Measurements from ENCODE around the gene ELP1.

The ELP1 gene

GRCh38 chr9:108836319-108836718 is 97.6 kb downstream of the ELP1 start:
- no peaks in the 10 kb centered on the region for H3K9me2 ChIP-seq (ENCODE audit: low read depth, low read length)
- no peaks in the 10 kb centered on the region for H3K4me1 ChIP-seq (ENCODE audit: insufficient read depth, low read length, severe bottlenecking)
- no peak overlapping the region for H2AFZ ChIP-seq (ENCODE audit: low read length)
- no peak overlapping the region for H3K4me2 ChIP-seq (ENCODE audit: low read length)
- H3K27ac ChIP-seq (ENCODE audit: low read depth, low read length, poor library complexity, severe bottlenecking) = no peak overlapping the region
- H3K27me3 ChIP-seq (ENCODE audit: insufficient read depth, low read length) = no peaks in the 10 kb centered on the region
- H3F3A ChIP-seq (ENCODE audit: insufficient read depth, low read length) = no peaks in the 10 kb centered on the region
- no peaks in the 10 kb centered on the region for H3K36me3 ChIP-seq (ENCODE audit: insufficient read depth, low read length)
- TF ChIP-seq CTCF (IDR thresholded peaks at IDR 0.05; ENCODE audit: low read length) = no peak
- no peak for TF ChIP-seq EZH2 (IDR thresholded peaks at IDR 0.05; ENCODE audit: borderline replicate concordance, low read length)
- no peaks in the 10 kb centered on the region for H4K20me1 ChIP-seq (ENCODE audit: insufficient read depth, low read length)
- no peak overlapping the region for H3K4me3 ChIP-seq (ENCODE audit: low read depth, low read length, poor library complexity, severe bottlenecking)
- H3K9ac ChIP-seq (ENCODE audit: low read length) = no peak overlapping the region
- H3K79me2 ChIP-seq (ENCODE audit: insufficient read depth, low read length) = no peaks in the 10 kb centered on the region
- H3K9me3 ChIP-seq (ENCODE audit: low read length) = no peaks in the 10 kb centered on the region

GRCh38 chr9:108835831-108836230 is 98.1 kb downstream of the ELP1 start:
- no peak overlapping the region for H3K4me3 ChIP-seq (ENCODE audit: low read depth, low read length, poor library complexity, severe bottlenecking)
- no peak overlapping the region for H3K4me2 ChIP-seq (ENCODE audit: low read length)
- no peaks in the 10 kb centered on the region for H3K79me2 ChIP-seq (ENCODE audit: insufficient read depth, low read length)
- H3K36me3 ChIP-seq (ENCODE audit: insufficient read depth, low read length) = no peaks in the 10 kb centered on the region
- H3K9me3 ChIP-seq (ENCODE audit: low read length) = no peaks in the 10 kb centered on the region
- no peaks in the 10 kb centered on the region for H4K20me1 ChIP-seq (ENCODE audit: insufficient read depth, low read length)
- no peaks in the 10 kb centered on the region for H3F3A ChIP-seq (ENCODE audit: insufficient read depth, low read length)
- H3K27ac ChIP-seq (ENCODE audit: low read depth, low read length, poor library complexity, severe bottlenecking) = no peak overlapping the region
- no peak overlapping the region for H2AFZ ChIP-seq (ENCODE audit: low read length)
- H3K4me1 ChIP-seq (ENCODE audit: insufficient read depth, low read length, severe bottlenecking) = no peaks in the 10 kb centered on the region
- H3K9me2 ChIP-seq (ENCODE audit: low read depth, low read length) = no peaks in the 10 kb centered on the region
- no peak for TF ChIP-seq CTCF (IDR thresholded peaks at IDR 0.05; ENCODE audit: low read length)
- no peak for TF ChIP-seq EZH2 (IDR thresholded peaks at IDR 0.05; ENCODE audit: borderline replicate concordance, low read length)
- H3K9ac ChIP-seq (ENCODE audit: low read length) = no peak overlapping the region
- H3K27me3 ChIP-seq (ENCODE audit: insufficient read depth, low read length) = no peaks in the 10 kb centered on the region

- no peaks in the 10 kb centered on the region for H3K36me3 ChIP-seq (ENCODE audit: insufficient read depth, low read length)
- H3K27me3 ChIP-seq (ENCODE audit: insufficient read depth, low read length) = no peaks in the 10 kb centered on the region
- H3K27ac ChIP-seq (ENCODE audit: low read depth, low read length, poor library complexity, severe bottlenecking) = no peak overlapping the region
- H3K9me2 ChIP-seq (ENCODE audit: low read depth, low read length) = no peaks in the 10 kb centered on the region
- no peaks in the 10 kb centered on the region for H3F3A ChIP-seq (ENCODE audit: insufficient read depth, low read length)
- H3K4me3 ChIP-seq (ENCODE audit: low read depth, low read length, poor library complexity, severe bottlenecking) = no peak overlapping the region
- H3K9ac ChIP-seq (ENCODE audit: low read length) = no peak overlapping the region
- no peaks in the 10 kb centered on the region for H3K9me3 ChIP-seq (ENCODE audit: low read length)
- H3K4me2 ChIP-seq (ENCODE audit: low read length) = no peak overlapping the region
- no peaks in the 10 kb centered on the region for H3K4me1 ChIP-seq (ENCODE audit: insufficient read depth, low read length, severe bottlenecking)
- TF ChIP-seq EZH2 (IDR thresholded peaks at IDR 0.05; ENCODE audit: borderline replicate concordance, low read length) (no peak), CTCF (IDR thresholded peaks at IDR 0.05; ENCODE audit: low read length) (no peak)
- H4K20me1 ChIP-seq (ENCODE audit: insufficient read depth, low read length) = no peaks in the 10 kb centered on the region
- H3K79me2 ChIP-seq (ENCODE audit: insufficient read depth, low read length) = no peaks in the 10 kb centered on the region
- H2AFZ ChIP-seq (ENCODE audit: low read length) = no peak overlapping the region
Observed at GRCh38 chr9:108834959-108835665, 98.8 kb downstream of the ELP1 start.
